ENCODE results near the gene CDK6. TPM values are rescaled to one million over a fixed set of nuclear protein-coding genes. Genes with fewer than 3 reads are reported as not detected.

Gene CDK6
- total RNA-seq, 1 experiment from 2014 or later = 126 TPM

- no peaks in the 10 kb centered on the region for H3K9me3 ChIP-seq (replicated peaks)
- DNase-seq (ENCODE audit: low read depth in 1 of 2, low spot score in 2 of 2) = no peak
- no peak overlapping the region for H3K27ac ChIP-seq
- no peaks in the 10 kb centered on the region for H3K27me3 ChIP-seq (replicated peaks)
- no peak overlapping the region for H3K4me3 ChIP-seq
- H3K4me1 ChIP-seq (replicated peaks) = peaks cover 14% of the 10 kb centered on the region
- H3K36me3 ChIP-seq = peaks cover 37% of the 10 kb centered on the region
These were observed 155.9 kb downstream of the CDK6 start for GRCh38 chr7:92680442-92680841.

- DNase-seq (ENCODE audit: low read depth in 1 of 2, low spot score in 2 of 2) = no peak
- Histone ChIP-seq H3K4me3 (no peak overlapping the region), H3K4me1 (replicated peaks) (peaks cover 3% of the 10 kb centered on the region), H3K9me3 (replicated peaks) (no peaks in the 10 kb centered on the region), H3K36me3 (peaks cover 27% of the 10 kb centered on the region), H3K27ac (no peak overlapping the region; the same call in 1 of the 2 replicates), H3K27me3 (replicated peaks) (no peaks in the 10 kb centered on the region)
These were observed 158.0 kb downstream of the CDK6 start for GRCh38 chr7:92678291-92678920.

GRCh38 chr7:92674379-92674778 is 162.0 kb downstream of the CDK6 start:
- no peak for DNase-seq (ENCODE audit: low read depth in 1 of 2, low spot score in 2 of 2)
- Histone ChIP-seq H3K4me1 (replicated peaks) (no peaks in the 10 kb centered on the region), H3K27ac (no peak overlapping the region), H3K4me3 (no peak overlapping the region), H3K36me3 (peaks cover 31% of the 10 kb centered on the region), H3K27me3 (replicated peaks) (no peaks in the 10 kb centered on the region), H3K9me3 (replicated peaks) (no peaks in the 10 kb centered on the region)

GRCh38 chr7:92671505-92672169 is 164.7 kb downstream of the CDK6 start:
- no peaks in the 10 kb centered on the region for H3K9me3 ChIP-seq (replicated peaks)
- DNase-seq (ENCODE audit: low read depth in 1 of 2, low spot score in 2 of 2) = no peak
- H3K36me3 ChIP-seq = peaks cover 39% of the 10 kb centered on the region
- no peaks in the 10 kb centered on the region for H3K27me3 ChIP-seq (replicated peaks)
- no peak overlapping the region for H3K4me3 ChIP-seq
- H3K27ac ChIP-seq = no peak overlapping the region
- H3K4me1 ChIP-seq (replicated peaks) = peaks cover 17% of the 10 kb centered on the region

GRCh38 chr7:92670204-92670851 is 166.0 kb downstream of the CDK6 start:
- DNase-seq (ENCODE audit: low read depth in 1 of 2, low spot score in 2 of 2) = no peak
- Histone ChIP-seq H3K4me3 (no peak overlapping the region), H3K36me3 (peaks cover 48% of the 10 kb centered on the region), H3K27me3 (replicated peaks) (no peaks in the 10 kb centered on the region), H3K4me1 (replicated peaks) (peaks cover 29% of the 10 kb centered on the region), H3K27ac (no peak overlapping the region), H3K9me3 (replicated peaks) (no peaks in the 10 kb centered on the region)

GRCh38 chr7:92669616-92670165 is 166.7 kb downstream of the CDK6 start:
- H3K4me1 ChIP-seq (replicated peaks) = peaks cover 29% of the 10 kb centered on the region
- H3K27me3 ChIP-seq (replicated peaks) = no peaks in the 10 kb centered on the region
- peaks cover 54% of the 10 kb centered on the region for H3K36me3 ChIP-seq
- no peaks in the 10 kb centered on the region for H3K9me3 ChIP-seq (replicated peaks)
- no peak for DNase-seq (ENCODE audit: low read depth in 1 of 2, low spot score in 2 of 2)
- H3K27ac ChIP-seq = no peak overlapping the region
- no peak overlapping the region for H3K4me3 ChIP-seq

GRCh38 chr7:92668564-92668963 is 167.8 kb downstream of the CDK6 start:
- Histone ChIP-seq H3K27ac (no peak overlapping the region), H3K4me1 (replicated peaks) (peaks cover 29% of the 10 kb centered on the region), H3K4me3 (no peak overlapping the region), H3K27me3 (replicated peaks) (no peaks in the 10 kb centered on the region), H3K36me3 (peaks cover 54% of the 10 kb centered on the region), H3K9me3 (replicated peaks) (no peaks in the 10 kb centered on the region)
- no peak for DNase-seq (ENCODE audit: low read depth in 1 of 2, low spot score in 2 of 2)

GRCh38 chr7:92667816-92668535 is 168.4 kb downstream of the CDK6 start:
- Histone ChIP-seq H3K36me3 (peaks cover 54% of the 10 kb centered on the region), H3K4me1 (replicated peaks) (peaks cover 29% of the 10 kb centered on the region), H3K27ac (no peak overlapping the region), H3K4me3 (no peak overlapping the region), H3K27me3 (replicated peaks) (no peaks in the 10 kb centered on the region), H3K9me3 (replicated peaks) (no peaks in the 10 kb centered on the region)
- no peak for DNase-seq (ENCODE audit: low read depth in 1 of 2, low spot score in 2 of 2)

GRCh38 chr7:92665926-92666325 is 170.4 kb downstream of the CDK6 start:
- peak overlapping the region; percentile 32 for H3K27ac ChIP-seq
- H3K4me1 ChIP-seq (replicated peaks) = peaks cover 29% of the 10 kb centered on the region
- H3K4me3 ChIP-seq = no peak overlapping the region
- H3K9me3 ChIP-seq (replicated peaks) = no peaks in the 10 kb centered on the region
- DNase-seq (ENCODE audit: low read depth in 1 of 2, low spot score in 2 of 2) = peak in 1 of 2 experiments; percentile 26
- no peaks in the 10 kb centered on the region for H3K27me3 ChIP-seq (replicated peaks)
- peaks cover 58% of the 10 kb centered on the region for H3K36me3 ChIP-seq

- Histone ChIP-seq H3K27me3 (replicated peaks) (no peaks in the 10 kb centered on the region), H3K4me3 (no peak overlapping the region), H3K36me3 (peaks cover 58% of the 10 kb centered on the region), H3K27ac (no peak overlapping the region), H3K4me1 (replicated peaks) (peaks cover 13% of the 10 kb centered on the region), H3K9me3 (replicated peaks) (no peaks in the 10 kb centered on the region)
- DNase-seq (ENCODE audit: low read depth in 1 of 2, low spot score in 2 of 2) = no peak
These were observed 174.7 kb downstream of the CDK6 start for GRCh38 chr7:92661651-92662050.

- Histone ChIP-seq H3K4me3 (no peak overlapping the region), H3K4me1 (replicated peaks) (no peaks in the 10 kb centered on the region), H3K27ac (no peak overlapping the region), H3K36me3 (peaks cover 47% of the 10 kb centered on the region), H3K9me3 (replicated peaks) (no peaks in the 10 kb centered on the region), H3K27me3 (replicated peaks) (no peaks in the 10 kb centered on the region)
- no peak for DNase-seq (ENCODE audit: low read depth in 1 of 2, low spot score in 2 of 2)
These were observed 177.7 kb downstream of the CDK6 start for GRCh38 chr7:92658671-92659070.

- Histone ChIP-seq H3K4me3 (no peak overlapping the region), H3K4me1 (replicated peaks) (no peaks in the 10 kb centered on the region), H3K27ac (no peak overlapping the region), H3K36me3 (peaks cover 55% of the 10 kb centered on the region), H3K9me3 (replicated peaks) (no peaks in the 10 kb centered on the region), H3K27me3 (replicated peaks) (no peaks in the 10 kb centered on the region)
- DNase-seq (ENCODE audit: low read depth in 1 of 2, low spot score in 2 of 2) = no peak
These were observed 179.0 kb downstream of the CDK6 start for GRCh38 chr7:92657391-92657790.

- no peaks in the 10 kb centered on the region for H3K27me3 ChIP-seq (replicated peaks)
- peaks cover 52% of the 10 kb centered on the region for H3K36me3 ChIP-seq
- no peak overlapping the region for H3K27ac ChIP-seq
- no peak overlapping the region for H3K4me3 ChIP-seq
- H3K4me1 ChIP-seq (replicated peaks) = no peaks in the 10 kb centered on the region
- no peak for DNase-seq (ENCODE audit: low read depth in 1 of 2, low spot score in 2 of 2)
- no peaks in the 10 kb centered on the region for H3K9me3 ChIP-seq (replicated peaks)
These were observed 180.3 kb downstream of the CDK6 start for GRCh38 chr7:92656121-92656520.
